ENCODE data around the gene ABCB9. TPM values are rescaled to one million over a fixed set of nuclear protein-coding genes. Genes with fewer than 3 reads are reported as not detected.
"Not testable (repeated sequence)": the region's sequence is repeated elsewhere in the genome, so short reads cannot be mapped to it uniquely, and the experiment has no call there.

ABCB9 gene
- total and polyA plus RNA-seq, 2 donors: 2.4 to 6.6 TPM

DNA sequence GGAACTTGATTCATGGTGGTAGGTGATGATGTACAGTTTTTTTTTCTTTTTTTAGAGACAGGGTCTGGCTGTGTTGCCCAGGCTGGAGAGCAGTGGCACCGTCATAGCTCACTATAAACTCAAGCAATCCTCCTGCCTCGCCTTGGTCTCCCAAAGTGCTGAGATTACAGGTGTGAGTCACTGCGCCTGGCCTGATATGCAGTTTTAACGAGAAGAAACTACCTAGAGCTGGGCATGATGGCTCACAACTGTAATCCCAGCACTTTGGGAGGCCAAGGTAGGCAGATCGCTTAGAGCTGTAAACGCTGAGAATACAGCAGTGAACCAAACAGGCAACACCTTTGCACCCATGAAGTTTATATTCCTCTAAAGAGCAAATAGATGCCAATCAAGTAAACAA lies 57.3 kb downstream of the ABCB9 start:
- Histone ChIP-seq H3K27ac (ENCODE audit: low read depth) (no peak overlapping the region), H3K4me1 (ENCODE audit: insufficient read depth) (no peaks in the 10 kb centered on the region), H3K4me3 (ENCODE audit: low read depth, low read length) (no peak overlapping the region), H3K36me3 (ENCODE audit: insufficient read depth) (no peaks in the 10 kb centered on the region)
- DNase-seq (ENCODE audit: extremely low spot score): no peak
- WGBS: 76% methylated on average over 6 of the region's 6 CpGs

DNA sequence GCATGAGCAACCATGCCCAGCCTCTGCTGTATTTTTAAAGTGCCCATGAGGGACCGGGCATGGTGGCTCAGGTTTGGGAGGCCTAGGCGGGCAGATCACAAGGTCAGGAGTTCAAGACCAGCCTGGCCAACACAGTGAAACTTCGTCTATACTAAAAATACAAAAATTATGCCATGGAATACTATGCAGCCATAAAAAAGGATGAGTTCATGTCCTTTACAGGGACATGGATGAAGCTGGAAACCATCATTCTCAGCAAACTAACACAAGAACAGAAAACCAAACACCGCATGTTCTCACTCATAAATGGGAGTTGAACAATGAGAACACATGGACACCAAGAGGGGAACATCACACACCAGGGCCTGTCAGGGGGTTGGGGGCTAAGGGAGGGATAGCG lies 61.0 kb downstream of the ABCB9 start:
- H3K4me1 ChIP-seq (ENCODE audit: insufficient read depth); DNase-seq (ENCODE audit: extremely low spot score); H3K4me3 ChIP-seq (ENCODE audit: low read depth, low read length); H3K27ac ChIP-seq (ENCODE audit: low read depth); H3K36me3 ChIP-seq (ENCODE audit: insufficient read depth): not testable (repeated sequence)
- 97% methylated on average over 5 of the region's 5 CpGs for WGBS

- WGBS: 72% methylated on average over 7 of the region's 7 CpGs
- no peak for DNase-seq (ENCODE audit: extremely low spot score)
- Histone ChIP-seq H3K27ac (ENCODE audit: low read depth) (no peak overlapping the region), H3K36me3 (ENCODE audit: insufficient read depth) (no peaks in the 10 kb centered on the region), H3K4me3 (ENCODE audit: low read depth, low read length) (no peak overlapping the region), H3K4me1 (ENCODE audit: insufficient read depth) (no peaks in the 10 kb centered on the region)
These were observed 62.6 kb downstream of the ABCB9 start for GRCh38 chr12:122903693-122904034.

DNA sequence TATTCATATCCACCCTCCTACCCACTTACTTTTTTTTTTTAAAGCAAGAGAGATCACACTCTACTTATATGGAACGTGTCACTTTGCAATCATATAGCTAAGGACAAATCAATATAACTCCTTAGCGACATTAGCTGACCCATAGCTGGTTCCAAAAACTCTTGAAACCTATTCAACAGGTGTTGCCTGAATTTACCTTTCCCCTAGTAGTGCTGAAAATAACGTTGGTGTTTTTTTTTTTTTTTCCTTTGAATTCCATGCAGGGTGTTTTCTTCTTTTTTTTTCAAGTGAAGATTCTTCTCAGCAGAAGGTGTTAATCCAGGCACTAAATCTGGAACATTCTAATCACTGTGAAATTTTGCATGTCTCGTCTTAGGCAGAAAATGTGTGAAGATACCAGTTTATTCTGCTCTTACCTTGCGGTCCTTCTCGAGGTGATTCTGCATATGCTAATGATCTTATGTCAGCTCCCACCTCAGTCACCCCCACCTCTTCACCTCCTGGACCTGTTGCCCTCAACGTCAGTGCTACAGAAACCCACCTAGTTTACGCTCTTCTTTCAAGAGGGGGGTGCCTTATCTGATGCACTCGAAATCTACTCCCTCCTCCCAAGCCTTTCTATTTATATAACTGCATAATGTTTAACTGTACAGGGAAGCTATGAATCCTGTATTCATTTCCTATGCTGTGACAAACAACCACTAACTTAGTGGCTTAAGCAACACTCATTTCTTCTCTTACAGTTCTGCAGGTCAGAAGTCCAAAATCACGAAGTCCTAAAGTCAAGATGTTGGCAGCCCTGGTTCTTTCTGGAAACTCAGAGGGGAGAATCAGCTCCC lies 63.2 kb downstream of the ABCB9 start:
- Histone ChIP-seq H3K27ac (ENCODE audit: low read depth) (no peak overlapping the region), H3K4me1 (ENCODE audit: insufficient read depth) (no peaks in the 10 kb centered on the region), H3K36me3 (ENCODE audit: insufficient read depth) (no peaks in the 10 kb centered on the region), H3K4me3 (ENCODE audit: low read depth, low read length) (no peak overlapping the region)
- no peak for DNase-seq (ENCODE audit: extremely low spot score)
- 44% methylated on average over 10 of the region's 10 CpGs for WGBS

GRCh38 chr12:122899887-122900286 lies 66.4 kb downstream of the ABCB9 start:
- Histone ChIP-seq H3K36me3 (ENCODE audit: insufficient read depth) (no peaks in the 10 kb centered on the region), H3K4me1 (ENCODE audit: insufficient read depth) (no peaks in the 10 kb centered on the region), H3K4me3 (ENCODE audit: low read depth, low read length) (no peak overlapping the region), H3K27ac (ENCODE audit: low read depth) (no peak overlapping the region)
- DNase-seq (ENCODE audit: extremely low spot score): no peak
- WGBS: 95% methylated on average over 6 of the region's 6 CpGs

DNA sequence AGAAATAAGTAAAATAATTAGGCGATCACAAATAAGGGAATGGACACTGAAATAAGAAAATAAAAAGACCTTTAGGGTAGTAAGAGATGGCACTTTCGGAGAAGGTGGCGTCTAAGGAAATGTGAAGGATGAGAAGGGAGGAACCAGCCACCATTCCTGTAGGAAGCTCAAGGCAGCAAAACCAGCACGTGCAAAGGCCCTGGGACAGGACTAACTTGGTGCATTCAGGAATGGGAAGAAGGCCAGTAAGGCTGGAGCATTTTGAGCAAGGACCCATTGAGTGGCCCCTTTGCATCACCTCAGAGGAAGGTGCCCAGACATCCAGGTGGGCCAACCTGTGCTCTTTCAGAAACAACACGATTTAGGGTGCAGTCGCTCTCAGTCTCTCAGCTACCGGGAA lies 69.6 kb downstream of the ABCB9 start:
- Histone ChIP-seq H3K36me3 (ENCODE audit: insufficient read depth) (no peaks in the 10 kb centered on the region), H3K27ac (ENCODE audit: low read depth) (no peak overlapping the region), H3K4me1 (ENCODE audit: insufficient read depth) (peaks cover 7% of the 10 kb centered on the region), H3K4me3 (ENCODE audit: low read depth, low read length) (no peak overlapping the region)
- 91% methylated on average over 7 of the region's 7 CpGs for WGBS
- no peak for DNase-seq (ENCODE audit: extremely low spot score)

- 8% methylated on average over 81 of the region's 81 CpGs for WGBS
- Histone ChIP-seq H3K36me3 (ENCODE audit: insufficient read depth) (no peaks in the 10 kb centered on the region), H3K4me3 (ENCODE audit: low read depth, low read length) (peak within 1 kb of the TSS; percentile 82), H3K27ac (ENCODE audit: low read depth) (peak within 1 kb of the TSS; percentile 93), H3K4me1 (ENCODE audit: insufficient read depth) (peaks cover 8% of the 10 kb centered on the region)
- DNase-seq (ENCODE audit: extremely low spot score): no peak
These were observed 70.3 kb downstream of the ABCB9 start, which contains the start of gene VPS37B for GRCh38 chr12:122895704-122896636. VPS37B (minus strand) TSS chr12:122896124; CDS start chr12:122896062, 62 bp downstream.

GRCh38 chr12:122895320-122895703 lies 71.0 kb downstream of the ABCB9 start:
- peak overlapping the region; percentile 82 for H3K4me3 ChIP-seq (ENCODE audit: low read depth, low read length)
- peaks cover 8% of the 10 kb centered on the region for H3K4me1 ChIP-seq (ENCODE audit: insufficient read depth)
- 2% methylated on average over 9 of the region's 9 CpGs for WGBS
- peak overlapping the region; percentile 93 for H3K27ac ChIP-seq (ENCODE audit: low read depth)
- no peaks in the 10 kb centered on the region for H3K36me3 ChIP-seq (ENCODE audit: insufficient read depth)
- DNase-seq (ENCODE audit: extremely low spot score): no peak

GRCh38 chr12:122894193-122895121 lies 71.8 kb downstream of the ABCB9 start:
- Histone ChIP-seq H3K36me3 (ENCODE audit: insufficient read depth) (no peaks in the 10 kb centered on the region), H3K4me3 (ENCODE audit: low read depth, low read length) (peak overlapping the region; percentile 82), H3K4me1 (ENCODE audit: insufficient read depth) (peaks cover 8% of the 10 kb centered on the region), H3K27ac (ENCODE audit: low read depth) (peak overlapping the region; percentile 93)
- 29% methylated on average over 15 of the region's 15 CpGs for WGBS
- DNase-seq (ENCODE audit: extremely low spot score): no peak

DNA sequence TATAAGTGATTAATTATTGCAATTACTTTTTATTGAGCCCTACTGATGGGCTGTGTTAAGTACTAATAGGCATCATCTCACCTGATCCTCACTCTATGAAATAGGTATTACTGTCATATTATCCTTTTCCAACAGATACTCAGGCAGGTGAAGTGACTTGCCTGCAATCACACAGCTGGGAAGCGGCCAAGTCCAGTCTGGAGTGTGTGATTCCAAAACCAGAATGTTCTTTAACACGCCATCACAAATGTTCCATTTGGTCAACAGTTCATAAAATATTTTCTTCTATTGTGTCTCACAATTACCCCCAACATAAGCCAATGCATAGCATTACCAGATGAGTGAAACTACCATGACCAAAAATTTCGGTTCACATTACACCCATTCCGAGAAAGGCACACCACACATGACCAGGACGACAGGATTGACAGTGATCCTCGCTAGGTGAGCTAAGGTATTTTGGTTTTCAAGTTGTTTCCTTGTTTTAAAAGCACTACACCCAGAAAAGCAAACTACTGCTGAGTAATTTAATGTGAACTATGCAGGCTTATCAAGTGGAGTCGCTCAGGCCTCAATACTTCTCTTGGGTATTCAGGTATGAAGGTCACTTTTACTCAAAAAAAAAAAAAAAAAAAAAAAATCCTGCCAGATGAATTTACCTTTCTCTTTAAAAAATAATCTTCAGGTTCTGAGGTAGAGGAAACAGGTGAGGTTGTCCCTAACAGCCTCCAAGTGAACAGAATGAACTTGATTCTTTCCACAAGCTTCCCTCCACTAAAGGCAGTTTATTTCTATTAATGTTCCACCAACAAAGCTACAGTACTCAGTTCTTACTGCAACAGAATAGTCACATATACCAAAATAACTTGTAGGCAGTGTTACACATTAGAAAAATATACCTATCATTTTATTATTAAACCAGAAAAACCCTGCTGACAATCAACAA lies 72.8 kb downstream of the ABCB9 start:
- WGBS: 79% methylated on average over 7 of the region's 7 CpGs
- Histone ChIP-seq H3K27ac (ENCODE audit: low read depth) (no peak overlapping the region), H3K36me3 (ENCODE audit: insufficient read depth) (no peaks in the 10 kb centered on the region), H3K4me1 (ENCODE audit: insufficient read depth) (peaks cover 9% of the 10 kb centered on the region), H3K4me3 (ENCODE audit: low read depth, low read length) (no peak overlapping the region)
- DNase-seq (ENCODE audit: extremely low spot score): no peak

- H3K36me3 ChIP-seq (ENCODE audit: insufficient read depth); H3K4me3 ChIP-seq (ENCODE audit: low read depth, low read length); DNase-seq (ENCODE audit: extremely low spot score); H3K4me1 ChIP-seq (ENCODE audit: insufficient read depth); H3K27ac ChIP-seq (ENCODE audit: low read depth): not testable (repeated sequence)
- 97% methylated on average over 9 of the region's 9 CpGs for WGBS
These were observed 73.5 kb downstream of the ABCB9 start for GRCh38 chr12:122892724-122893123.
